HG02588 (cell line): ENCODE data around the gene MYO15B.

Source experiments
- ATAC-seq: cut with Tn5 transposase; IDR thresholded peaks from one replicate; pipeline ENCODE4 v1.9.1; 2021; ENCODE audit warnings: mild to moderate bottlenecking, moderate library complexity; ENCODE audit not compliant: unreplicated experiment

The MYO15B gene

GRCh38 chr17:75558666-75559530 lies 28.7 kb upstream of the MYO15B start:
- ATAC-seq, result no peak

- ATAC-seq, result no peak
These were observed 27.6 kb upstream of the MYO15B start for GRCh38 chr17:75559958-75560533.

- no peak for ATAC-seq
These were observed 25.5 kb upstream of the MYO15B start for GRCh38 chr17:75561927-75562603.

- no peak for ATAC-seq
These were observed 24.4 kb upstream of the MYO15B start for GRCh38 chr17:75563063-75563758.

GRCh38 chr17:75564195-75564594 lies 23.4 kb upstream of the MYO15B start:
- no peak for ATAC-seq

GRCh38 chr17:75565066-75565465 lies 22.5 kb upstream of the MYO15B start:
- no peak for ATAC-seq

GRCh38 chr17:75565618-75566017 lies 22.0 kb upstream of the MYO15B start:
- ATAC-seq, result no peak

GRCh38 chr17:75566416-75566815 lies 21.2 kb upstream of the MYO15B start:
- no peak for ATAC-seq

GRCh38 chr17:75566834-75567233 lies 20.8 kb upstream of the MYO15B start:
- ATAC-seq, result no peak

- ATAC-seq, result no peak
These were observed 19.0 kb upstream of the MYO15B start for GRCh38 chr17:75568412-75569255.

- no peak for ATAC-seq
These were observed 17.4 kb upstream of the MYO15B start for GRCh38 chr17:75570034-75570676.

GRCh38 chr17:75570772-75571171 lies 16.8 kb upstream of the MYO15B start:
- no peak for ATAC-seq

- ATAC-seq, result no peak
These were observed 16.3 kb upstream of the MYO15B start for GRCh38 chr17:75571197-75571884.

GRCh38 chr17:75571885-75572215 lies 15.8 kb upstream of the MYO15B start:
- no peak for ATAC-seq

GRCh38 chr17:75572713-75573539 lies 14.7 kb upstream of the MYO15B start:
- no peak for ATAC-seq

GRCh38 chr17:75573540-75573957 lies 14.1 kb upstream of the MYO15B start:
- no peak for ATAC-seq

GRCh38 chr17:75573994-75574393 lies 13.6 kb upstream of the MYO15B start:
- ATAC-seq, result no peak

GRCh38 chr17:75574404-75575036 lies 13.1 kb upstream of the MYO15B start:
- no peak for ATAC-seq
